Ureter (tissue), 1 donor: ENCODE data around the gene BACE2. TPM values are rescaled to one million over a fixed set of nuclear protein-coding genes. Genes with fewer than 3 reads are reported as not detected.
"Not testable (repeated sequence)": the region's sequence is repeated elsewhere in the genome, so short reads cannot be mapped to it uniquely, and the experiment has no call there.

Experiments
- DNase-seq: peaks from one replicate; pipeline ENCODE4 v3.0.0-alpha.2; 2020; ENCODE audit warnings: low spot score
- total RNA-seq: library from RNA; stranded (reverse); gene quantifications from one replicate; pipeline ENCODE4 v1.2.4, GENCODE V29; 2023
- donor health status: DM: yes; HTN: yes; CAD: no.

The BACE2 gene
- total RNA-seq, 1 donor from 2014 or later, result 52.9 TPM

GRCh38 chr21:41185802-41186201, 17.8 kb downstream of the BACE2 start:
- DNase-seq, result no peak

- DNase-seq, result no peak
These were observed 19.0 kb downstream of the BACE2 start for GRCh38 chr21:41186755-41187536.

- no peak for DNase-seq
These were observed 19.6 kb downstream of the BACE2 start for GRCh38 chr21:41187537-41188025.

- DNase-seq, result no peak
These were observed 20.7 kb downstream of the BACE2 start for GRCh38 chr21:41188486-41189149.

GRCh38 chr21:41189150-41189745, 21.3 kb downstream of the BACE2 start:
- no peak for DNase-seq

GRCh38 chr21:41192552-41192951, 24.6 kb downstream of the BACE2 start:
- not testable (repeated sequence) for DNase-seq

GRCh38 chr21:41195311-41195710, 27.4 kb downstream of the BACE2 start:
- DNase-seq, result no peak

GRCh38 chr21:41196993-41197392, 29.0 kb downstream of the BACE2 start:
- DNase-seq, result no peak

GRCh38 chr21:41197582-41197981, 29.6 kb downstream of the BACE2 start:
- DNase-seq, result no peak

GRCh38 chr21:41198647-41199046, 30.7 kb downstream of the BACE2 start:
- DNase-seq, result not testable (repeated sequence)

- DNase-seq, result no peak
These were observed 31.2 kb downstream of the BACE2 start for GRCh38 chr21:41199123-41199522.

- DNase-seq, result no peak
These were observed 31.6 kb downstream of the BACE2 start for GRCh38 chr21:41199588-41199987.

GRCh38 chr21:41201385-41201784, 33.4 kb downstream of the BACE2 start:
- DNase-seq, result no peak

GRCh38 chr21:41204736-41205135, 36.8 kb downstream of the BACE2 start:
- no peak for DNase-seq

GRCh38 chr21:41207401-41208375, 39.7 kb downstream of the BACE2 start:
- peak; percentile 71 for DNase-seq

GRCh38 chr21:41208376-41208763, 40.4 kb downstream of the BACE2 start:
- no peak for DNase-seq

GRCh38 chr21:41209016-41209619, 41.2 kb downstream of the BACE2 start:
- DNase-seq, result no peak

- no peak for DNase-seq
These were observed 42.6 kb downstream of the BACE2 start for GRCh38 chr21:41210426-41211059.

- DNase-seq, result no peak
These were observed 43.3 kb downstream of the BACE2 start for GRCh38 chr21:41211060-41211805.

GRCh38 chr21:41213021-41213420, 45.1 kb downstream of the BACE2 start:
- no peak for DNase-seq
